Measurements from ENCODE around the gene POLG.

- TF ChIP-seq POLR2A (IDR thresholded peaks at IDR 0.05; ENCODE audit: low read length), result no peak
- no peak for TF ChIP-seq GATA1 (IDR thresholded peaks at IDR 0.05; ENCODE audit: low read depth, low read length)
Measured at GRCh38 chr15:89299896-89300295, 34.7 kb downstream of the POLG start.

Data from erythroblast (primary cell).